WTC11 (cell line): Measurements from ENCODE around the gene SMC3.

ENCODE experiments used
- ATF1 ChIP-seq: sonication (generic); formaldehyde crosslinking; IDR thresholded peaks from 2 replicates; pipeline ENCODE4 v1.8.1; 2023; ENCODE audit warnings: mild to moderate bottlenecking, moderate library complexity, missing genetic modification reagents
- CBFB ChIP-seq: sonication (generic); formaldehyde crosslinking; IDR thresholded peaks from 2 replicates; pipeline ENCODE4 v1.8.1; 2022; ENCODE audit warnings: mild to moderate bottlenecking, low read depth, missing genetic modification reagents
- ESRRA ChIP-seq: sonication (generic); formaldehyde crosslinking; IDR thresholded peaks from 2 replicates; pipeline ENCODE4 v1.8.1; 2022; ENCODE audit warnings: mild to moderate bottlenecking, missing genetic modification reagents, borderline replicate concordance
- GRHL2 ChIP-seq: fragments of 250-450 bp; sonication (Bioruptor Pico); IDR thresholded peaks from 2 replicates; pipeline ENCODE4 v1.8.0; 2022; ENCODE audit warnings: mild to moderate bottlenecking, moderate library complexity; ENCODE audit not compliant: insufficient replicate concordance, severe bottlenecking
- MYBL2 ChIP-seq: sonication (generic); formaldehyde crosslinking; IDR thresholded peaks from 2 replicates; pipeline ENCODE4 v1.8.1; 2023; ENCODE audit warnings: mild to moderate bottlenecking, moderate library complexity, missing genetic modification reagents
- TF ChIP-seq, protein P1 (sequence below): sonication (generic); formaldehyde crosslinking; IDR thresholded peaks from 2 replicates; pipeline ENCODE4 v1.8.1; 2022; ENCODE audit warnings: mild to moderate bottlenecking, missing genetic modification reagents, moderate library complexity, borderline replicate concordance
- TF ChIP-seq, protein P2 (sequence below): fragments of 200-600 bp; IDR thresholded peaks from 2 replicates; pipeline ENCODE4 v1.8.0; 2022; ENCODE audit warnings: antibody characterized with exemption

DNA sequence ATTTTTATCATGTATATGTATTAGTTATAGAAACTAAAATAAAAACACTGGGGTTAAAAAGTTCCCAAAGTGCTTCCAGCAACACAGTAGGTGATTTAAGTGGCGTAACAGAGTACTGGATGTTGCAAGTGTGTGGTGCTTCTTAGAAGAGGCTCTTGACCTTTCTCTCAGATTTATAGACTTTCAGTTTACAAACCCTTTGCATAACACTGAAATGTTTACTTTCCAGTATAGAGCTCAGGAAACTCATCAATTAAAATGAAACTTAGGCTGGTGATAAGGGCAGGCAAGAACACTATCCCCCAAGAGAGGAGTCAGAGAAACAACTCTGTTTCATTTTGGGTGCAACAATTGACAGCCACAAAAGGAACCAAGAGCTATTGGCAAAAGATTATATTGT lies 27.5 kb upstream of the SMC3 start:
- TF ChIP-seq, protein P1, sequence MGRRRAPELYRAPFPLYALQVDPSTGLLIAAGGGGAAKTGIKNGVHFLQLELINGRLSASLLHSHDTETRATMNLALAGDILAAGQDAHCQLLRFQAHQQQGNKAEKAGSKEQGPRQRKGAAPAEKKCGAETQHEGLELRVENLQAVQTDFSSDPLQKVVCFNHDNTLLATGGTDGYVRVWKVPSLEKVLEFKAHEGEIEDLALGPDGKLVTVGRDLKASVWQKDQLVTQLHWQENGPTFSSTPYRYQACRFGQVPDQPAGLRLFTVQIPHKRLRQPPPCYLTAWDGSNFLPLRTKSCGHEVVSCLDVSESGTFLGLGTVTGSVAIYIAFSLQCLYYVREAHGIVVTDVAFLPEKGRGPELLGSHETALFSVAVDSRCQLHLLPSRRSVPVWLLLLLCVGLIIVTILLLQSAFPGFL (CRISPR knock-in tag), result no peak
- TF ChIP-seq, protein P2, sequence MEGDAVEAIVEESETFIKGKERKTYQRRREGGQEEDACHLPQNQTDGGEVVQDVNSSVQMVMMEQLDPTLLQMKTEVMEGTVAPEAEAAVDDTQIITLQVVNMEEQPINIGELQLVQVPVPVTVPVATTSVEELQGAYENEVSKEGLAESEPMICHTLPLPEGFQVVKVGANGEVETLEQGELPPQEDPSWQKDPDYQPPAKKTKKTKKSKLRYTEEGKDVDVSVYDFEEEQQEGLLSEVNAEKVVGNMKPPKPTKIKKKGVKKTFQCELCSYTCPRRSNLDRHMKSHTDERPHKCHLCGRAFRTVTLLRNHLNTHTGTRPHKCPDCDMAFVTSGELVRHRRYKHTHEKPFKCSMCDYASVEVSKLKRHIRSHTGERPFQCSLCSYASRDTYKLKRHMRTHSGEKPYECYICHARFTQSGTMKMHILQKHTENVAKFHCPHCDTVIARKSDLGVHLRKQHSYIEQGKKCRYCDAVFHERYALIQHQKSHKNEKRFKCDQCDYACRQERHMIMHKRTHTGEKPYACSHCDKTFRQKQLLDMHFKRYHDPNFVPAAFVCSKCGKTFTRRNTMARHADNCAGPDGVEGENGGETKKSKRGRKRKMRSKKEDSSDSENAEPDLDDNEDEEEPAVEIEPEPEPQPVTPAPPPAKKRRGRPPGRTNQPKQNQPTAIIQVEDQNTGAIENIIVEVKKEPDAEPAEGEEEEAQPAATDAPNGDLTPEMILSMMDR, result no peak
- TF ChIP-seq MYBL2 (no peak), ATF1 (no peak), ESRRA (CRISPR knock-in tag) (no peak), CBFB (CRISPR knock-in tag) (no peak), GRHL2 (CRISPR knock-in tag) (no peak)
